ENCODE measurements around the gene SCN5A.

The SCN5A gene

GRCh38 chr3:38622336-38622735, 27.2 kb downstream of the SCN5A start:
- DNase-seq (ENCODE audit: low read depth) = no peak

DNA sequence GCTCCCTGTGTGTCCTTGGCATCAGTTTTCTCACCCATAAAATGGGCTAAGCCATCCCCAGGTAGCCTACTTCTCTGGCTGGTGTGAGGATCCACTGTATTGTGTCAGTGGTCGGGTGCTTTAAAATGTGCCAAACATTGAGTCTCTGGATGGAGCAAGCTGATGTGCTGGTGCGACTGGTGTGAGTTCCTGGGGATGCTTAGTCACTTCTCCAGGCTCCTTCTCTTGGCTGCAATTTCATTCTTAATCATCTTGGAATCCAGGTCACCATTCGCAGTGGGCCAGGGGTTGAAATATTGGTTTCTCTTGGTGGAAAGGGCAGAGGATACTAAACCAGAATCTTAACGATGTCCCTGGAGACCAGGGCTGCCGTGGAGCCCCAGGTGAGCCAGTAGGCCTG, 29.3 kb downstream of the SCN5A start:
- DNase-seq (ENCODE audit: low read depth) = no peak

GRCh38 chr3:38618343-38618742, 31.1 kb downstream of the SCN5A start:
- DNase-seq (ENCODE audit: low read depth) = no peak

GRCh38 chr3:38617586-38617985, 31.9 kb downstream of the SCN5A start:
- no peak for DNase-seq (ENCODE audit: low read depth)

DNA sequence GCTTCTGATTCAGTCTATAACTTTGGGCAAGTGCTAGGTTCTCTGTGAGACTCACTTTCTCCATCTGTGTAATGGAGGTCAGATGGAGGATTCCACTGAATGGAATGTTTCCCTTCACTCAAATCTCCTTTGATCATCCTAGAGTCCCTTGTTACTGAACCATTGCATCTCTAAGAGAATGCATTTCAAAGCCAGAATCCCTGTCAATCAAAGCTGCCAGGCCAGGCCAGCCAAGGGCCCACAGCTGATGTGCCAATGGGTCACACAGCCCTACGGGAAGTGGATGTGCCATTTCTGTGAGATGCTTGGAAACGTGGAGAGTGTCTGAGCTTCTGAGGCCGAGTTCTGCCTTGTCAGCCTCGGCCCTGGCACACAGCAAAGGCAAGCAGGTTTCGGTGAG, 32.4 kb downstream of the SCN5A start:
- DNase-seq (ENCODE audit: low read depth) = no peak

GRCh38 chr3:38616658-38617057, 32.8 kb downstream of the SCN5A start:
- no peak for DNase-seq (ENCODE audit: low read depth)

DNA sequence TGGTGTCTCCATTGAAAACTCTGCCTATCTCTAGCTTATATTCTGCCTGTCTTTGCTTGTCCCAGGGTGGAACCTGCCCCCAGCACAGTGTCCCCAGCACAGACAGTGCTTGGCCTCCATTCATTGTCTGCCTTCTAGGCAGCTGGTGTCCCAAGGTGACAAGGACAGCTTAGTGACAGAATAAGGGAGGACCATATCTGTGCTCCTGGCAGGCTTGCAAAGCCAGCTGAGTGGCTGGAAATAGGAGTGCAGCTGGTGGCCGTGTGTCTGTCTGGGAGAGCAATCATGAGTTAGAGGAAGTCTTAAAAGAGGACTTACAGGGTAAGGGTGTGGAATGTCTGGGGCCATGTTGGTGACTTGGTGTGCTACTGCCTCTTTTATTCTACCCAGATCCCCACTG, 33.4 kb downstream of the SCN5A start:
- DNase-seq (ENCODE audit: low read depth) = no peak

- no peak for DNase-seq (ENCODE audit: low read depth)
These were observed 34.7 kb downstream of the SCN5A start for GRCh38 chr3:38614651-38615352.

DNA sequence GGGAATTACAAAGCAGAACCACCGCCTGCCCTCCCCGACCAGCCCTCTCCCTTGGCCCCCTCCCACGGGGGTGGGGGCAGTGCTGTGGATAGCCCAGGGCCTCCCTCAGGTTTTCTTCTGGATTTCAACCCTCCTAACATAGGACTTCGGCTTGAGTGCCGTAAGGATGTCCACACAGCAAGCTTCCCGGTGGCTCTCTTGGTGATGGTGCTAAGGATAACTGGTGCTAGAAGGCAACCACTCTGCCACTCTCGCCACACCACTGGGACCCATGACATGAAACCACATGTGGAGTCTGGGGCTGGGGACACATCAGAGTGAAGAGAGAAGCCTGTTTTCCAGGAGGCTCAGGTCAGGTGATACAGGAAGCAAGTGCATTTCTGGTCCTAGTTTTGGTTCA, 35.4 kb downstream of the SCN5A start:
- DNase-seq (ENCODE audit: low read depth) = no peak

DNA sequence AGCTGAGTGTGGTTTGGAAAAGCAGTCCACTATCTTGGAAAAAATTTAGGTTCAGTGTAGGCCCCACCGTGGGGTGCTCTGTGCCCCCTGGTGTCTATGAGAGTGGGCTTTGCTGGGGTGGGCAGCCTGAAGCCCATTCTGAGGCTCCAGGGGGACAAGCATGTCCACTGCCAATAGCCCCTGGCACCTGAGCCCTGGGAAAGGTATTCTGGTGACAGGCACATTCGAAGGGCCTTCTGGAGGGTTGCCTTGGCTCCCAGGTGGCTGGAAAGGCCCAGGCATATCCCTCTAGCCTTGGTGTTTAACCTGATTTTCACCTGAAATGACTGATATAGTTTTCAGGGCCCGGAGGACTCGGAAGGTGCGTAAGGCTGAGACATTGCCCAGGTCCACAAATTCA, 36.1 kb downstream of the SCN5A start:
- DNase-seq (ENCODE audit: low read depth) = no peak

DNA sequence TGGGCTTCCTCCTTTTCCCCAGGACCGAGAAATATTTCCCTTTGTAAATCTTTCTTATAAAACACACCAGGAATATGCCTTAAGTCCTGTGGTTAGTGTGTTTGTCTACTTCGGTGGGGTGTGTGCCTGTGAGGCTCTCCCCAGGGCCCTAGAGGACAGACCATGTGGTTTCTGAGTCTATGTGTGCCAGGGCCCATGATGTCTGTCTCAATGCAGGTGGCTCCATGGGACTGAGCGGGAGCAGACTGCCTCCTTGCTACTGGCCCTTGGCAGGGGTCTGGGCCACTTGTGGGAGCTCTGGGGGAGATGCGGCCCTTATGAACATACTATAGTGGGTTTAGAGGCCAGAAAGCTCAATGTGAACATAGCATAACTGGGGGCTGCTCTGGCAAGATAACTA, 37.6 kb downstream of the SCN5A start:
- DNase-seq (ENCODE audit: low read depth) = no peak

- DNase-seq (ENCODE audit: low read depth) = no peak
These were observed 38.6 kb downstream of the SCN5A start for GRCh38 chr3:38610934-38611333.

DNA sequence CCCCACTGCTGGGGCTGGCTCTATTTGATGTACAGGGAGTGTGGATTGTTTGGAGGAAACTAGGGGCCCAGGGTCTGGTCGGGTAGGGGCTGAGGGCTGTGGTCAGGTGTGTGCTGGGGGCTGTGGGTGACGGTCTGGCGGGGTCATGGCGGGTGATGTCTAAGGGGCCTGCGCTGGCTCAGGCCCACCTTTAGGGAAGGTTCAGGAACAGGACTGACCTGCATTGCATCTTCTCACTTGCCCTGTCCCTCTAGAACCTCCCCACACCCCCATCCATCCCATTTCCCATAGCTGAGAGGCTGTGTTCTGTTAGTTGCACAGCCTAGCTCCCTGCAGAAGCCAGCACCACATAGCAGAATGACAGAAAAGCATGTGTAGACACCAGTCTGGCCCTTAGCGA, 39.1 kb downstream of the SCN5A start:
- DNase-seq (ENCODE audit: low read depth) = no peak

DNA sequence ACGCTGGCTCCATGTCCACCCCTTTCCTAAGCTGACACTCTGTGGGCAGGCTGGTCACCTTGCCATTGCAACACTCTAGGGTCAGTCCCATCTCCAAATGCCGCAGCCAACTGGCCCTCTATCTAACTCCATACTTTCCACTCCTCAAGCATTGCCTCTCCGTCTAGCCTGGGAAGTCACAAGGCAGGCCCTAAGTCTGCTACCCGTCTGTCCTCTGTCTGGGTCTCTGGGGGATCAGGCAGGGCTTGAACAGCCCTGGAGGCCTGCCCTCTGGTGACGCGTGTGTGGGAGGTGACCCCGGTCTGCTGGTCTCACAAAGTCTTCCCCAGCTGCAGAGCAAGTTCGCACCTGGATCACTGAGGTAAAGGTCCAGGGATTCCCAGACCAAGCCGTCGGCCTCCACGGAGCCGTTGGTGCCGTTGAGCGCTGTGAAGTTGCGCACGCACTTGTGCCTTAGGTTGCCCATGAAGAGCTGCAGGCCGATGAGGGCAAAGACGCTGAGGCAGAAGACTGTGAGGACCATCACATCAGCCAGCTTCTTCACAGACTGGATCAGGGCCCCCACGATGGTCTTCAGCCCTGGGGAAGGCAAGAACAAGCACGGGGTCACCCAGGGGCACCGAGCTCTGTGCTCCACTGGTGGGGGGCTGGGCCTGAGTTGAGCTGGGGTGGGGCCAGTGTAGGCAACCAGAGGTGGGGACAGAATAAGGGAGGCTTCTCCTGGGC, 39.9 kb downstream of the SCN5A start:
- DNase-seq (ENCODE audit: low read depth) = no peak

- DNase-seq (ENCODE audit: low read depth) = no peak
These were observed 40.5 kb downstream of the SCN5A start for GRCh38 chr3:38608961-38609360.

- no peak for DNase-seq (ENCODE audit: low read depth)
These were observed 41.3 kb downstream of the SCN5A start for GRCh38 chr3:38608086-38608775.

DNA sequence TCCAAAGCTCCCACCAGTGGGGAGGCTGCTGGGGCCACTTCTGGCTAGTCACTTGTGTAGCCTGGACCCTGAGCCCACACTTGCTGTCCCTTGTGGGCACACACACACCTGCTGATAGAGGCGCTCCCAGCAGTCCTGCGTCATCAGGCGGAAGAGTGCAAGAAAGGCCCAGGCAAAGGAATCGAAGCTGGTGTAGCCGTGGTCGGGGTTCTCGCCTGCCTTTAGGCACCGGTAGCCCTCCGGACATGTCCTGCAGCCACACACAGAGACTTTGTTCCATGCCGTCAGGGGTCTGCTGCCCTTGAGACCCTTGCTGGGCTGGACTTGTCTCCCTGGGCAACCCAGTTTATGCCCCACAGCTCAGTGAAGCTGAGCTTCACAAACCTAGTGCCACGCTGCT, 42.9 kb downstream of the SCN5A start:
- no peak for DNase-seq (ENCODE audit: low read depth)

DNA sequence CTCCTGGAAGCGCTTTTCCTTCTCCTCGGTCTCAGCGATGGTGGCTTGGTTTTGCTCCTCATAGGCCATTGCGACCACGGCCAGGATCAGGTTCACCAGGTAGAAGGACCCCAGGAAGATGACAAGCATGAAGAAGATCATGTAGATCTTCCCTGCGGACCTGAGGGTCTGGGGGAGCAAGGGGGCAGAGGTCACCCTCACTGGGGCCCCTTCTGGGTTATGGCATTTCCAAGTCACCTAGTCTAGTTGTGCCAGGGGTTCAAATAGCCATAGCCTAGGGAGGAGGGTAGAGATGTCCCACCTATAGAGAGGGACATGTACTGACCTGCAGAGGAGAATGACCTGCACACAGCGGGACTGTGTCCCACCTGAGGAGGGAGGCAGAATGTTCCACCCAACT, 43.5 kb downstream of the SCN5A start:
- DNase-seq (ENCODE audit: low read depth) = no peak

DNA sequence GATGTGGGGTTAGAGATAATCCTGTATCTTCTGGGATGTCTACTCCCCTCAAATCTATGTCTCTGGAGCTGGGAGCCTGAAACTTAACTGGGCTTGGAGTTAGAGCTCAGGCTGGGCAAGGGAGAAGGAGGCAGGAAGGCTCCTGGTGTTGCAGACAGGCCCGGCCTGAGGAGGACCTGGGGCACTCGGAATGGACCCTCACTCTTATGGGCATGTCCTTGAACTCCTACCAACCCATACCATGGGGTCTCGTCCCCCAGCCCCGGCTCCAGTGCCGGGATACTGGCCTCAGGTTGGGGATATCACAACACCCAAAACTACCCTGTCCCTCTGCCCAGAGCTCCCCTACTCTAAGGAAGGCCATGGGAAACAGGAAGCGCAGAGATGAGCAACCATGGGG, 45.2 kb downstream of the SCN5A start:
- no peak for DNase-seq (ENCODE audit: low read depth)

GRCh38 chr3:38603731-38604131, 45.8 kb downstream of the SCN5A start:
- no peak for DNase-seq (ENCODE audit: low read depth)

DNA sequence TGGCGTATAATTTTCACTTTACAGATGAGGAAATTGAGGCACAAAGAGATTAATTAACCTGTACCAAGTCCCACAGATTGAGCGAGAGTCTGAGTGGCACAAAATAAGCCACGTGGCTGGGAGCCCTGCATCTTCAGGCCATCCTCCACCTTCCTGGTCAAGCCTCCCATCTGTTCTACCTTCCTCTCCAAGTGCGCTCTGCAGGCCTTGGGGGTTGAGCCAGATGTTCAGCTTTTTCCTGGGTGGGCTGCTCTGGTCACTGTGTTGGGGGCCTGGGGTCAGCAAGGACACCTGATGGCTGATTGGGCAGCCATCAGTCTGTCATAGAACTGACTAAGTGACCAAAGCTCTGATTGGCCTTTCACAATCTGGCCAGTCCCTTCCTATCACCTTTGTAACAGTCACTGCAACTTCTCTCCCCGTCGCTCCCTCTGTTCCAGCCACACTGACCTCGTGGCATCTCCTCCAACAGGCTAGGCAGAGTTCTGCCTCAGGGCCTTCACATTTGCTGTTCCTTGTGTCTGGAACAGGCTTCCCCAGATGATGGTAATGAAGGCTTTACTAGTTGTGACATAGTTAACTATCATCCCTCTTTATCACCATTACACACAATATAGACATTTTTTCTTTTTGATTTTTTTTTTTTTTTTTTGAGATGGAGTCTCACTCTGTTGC, 46.8 kb downstream of the SCN5A start:
- no peak for DNase-seq (ENCODE audit: low read depth)

- DNase-seq (ENCODE audit: low read depth) = no peak
These were observed 47.4 kb downstream of the SCN5A start for GRCh38 chr3:38601956-38602550.

All from stromal cell of bone marrow (primary cell).